GM12864 (cell line): Measurements from ENCODE around the gene IL7R.
"Not testable (repeated sequence)": the region's sequence is repeated elsewhere in the genome, so short reads cannot be mapped to it uniquely, and the experiment has no call there.

Experiments
- DNase-seq: peaks from one replicate; pipeline ENCODE4 v3.0.0-alpha.2; 2011; ENCODE audit warnings: low read depth
- H3K4me3 ChIP-seq: 2 replicates; pipeline ENCODE4 v1.5.1; 2011; ENCODE audit warnings: mild to moderate bottlenecking, low read depth, low read length, control low read depth
- TF ChIP-seq, protein P1 (sequence below): IDR thresholded peaks from 2 replicates; pipeline ENCODE4 v1.5.1; 2011; ENCODE audit warnings: low read depth, mild to moderate bottlenecking, moderate library complexity, low read length, control low read depth, inconsistent platforms; ENCODE audit errors: missing control alignments

IL7R gene

GRCh38 chr5:35838370-35839042 is 18.2 kb upstream of the IL7R start:
- TF ChIP-seq, protein P1, sequence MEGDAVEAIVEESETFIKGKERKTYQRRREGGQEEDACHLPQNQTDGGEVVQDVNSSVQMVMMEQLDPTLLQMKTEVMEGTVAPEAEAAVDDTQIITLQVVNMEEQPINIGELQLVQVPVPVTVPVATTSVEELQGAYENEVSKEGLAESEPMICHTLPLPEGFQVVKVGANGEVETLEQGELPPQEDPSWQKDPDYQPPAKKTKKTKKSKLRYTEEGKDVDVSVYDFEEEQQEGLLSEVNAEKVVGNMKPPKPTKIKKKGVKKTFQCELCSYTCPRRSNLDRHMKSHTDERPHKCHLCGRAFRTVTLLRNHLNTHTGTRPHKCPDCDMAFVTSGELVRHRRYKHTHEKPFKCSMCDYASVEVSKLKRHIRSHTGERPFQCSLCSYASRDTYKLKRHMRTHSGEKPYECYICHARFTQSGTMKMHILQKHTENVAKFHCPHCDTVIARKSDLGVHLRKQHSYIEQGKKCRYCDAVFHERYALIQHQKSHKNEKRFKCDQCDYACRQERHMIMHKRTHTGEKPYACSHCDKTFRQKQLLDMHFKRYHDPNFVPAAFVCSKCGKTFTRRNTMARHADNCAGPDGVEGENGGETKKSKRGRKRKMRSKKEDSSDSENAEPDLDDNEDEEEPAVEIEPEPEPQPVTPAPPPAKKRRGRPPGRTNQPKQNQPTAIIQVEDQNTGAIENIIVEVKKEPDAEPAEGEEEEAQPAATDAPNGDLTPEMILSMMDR = no peak
- H3K4me3 ChIP-seq = no peak overlapping the region
- no peak for DNase-seq

DNA sequence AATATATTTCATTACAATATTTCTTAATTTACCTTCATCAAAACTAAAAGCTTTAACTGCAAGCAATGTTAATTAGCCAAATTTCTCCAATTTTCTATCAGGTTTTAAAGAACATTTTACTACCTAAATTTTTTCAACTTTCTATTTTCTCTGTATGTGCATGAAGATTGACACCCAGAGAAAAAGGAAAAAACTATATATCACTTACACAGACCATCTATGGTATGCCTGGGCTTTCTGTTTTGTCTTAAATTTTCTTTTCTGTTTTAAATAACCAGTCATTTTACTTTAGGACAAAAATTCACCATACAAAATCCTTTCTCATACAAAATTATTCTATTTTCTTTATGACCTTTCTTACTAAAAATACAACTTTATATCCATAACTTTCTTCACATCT is 13.8 kb upstream of the IL7R start:
- TF ChIP-seq, protein P1 = no peak
- H3K4me3 ChIP-seq = no peak overlapping the region
- no peak for DNase-seq

- not testable (repeated sequence) for H3K4me3 ChIP-seq, DNase-seq
Observed at GRCh38 chr5:35845508-35845907, 11.2 kb upstream of the IL7R start.

- no peak for DNase-seq
- TF ChIP-seq, protein P1 = no peak
- no peak overlapping the region for H3K4me3 ChIP-seq
Observed at GRCh38 chr5:35847491-35847890, 9.2 kb upstream of the IL7R start.

GRCh38 chr5:35847961-35848360 is 8.7 kb upstream of the IL7R start:
- H3K4me3 ChIP-seq = no peak overlapping the region
- TF ChIP-seq, protein P1 = no peak
- no peak for DNase-seq

GRCh38 chr5:35849860-35850259 is 6.8 kb upstream of the IL7R start:
- H3K4me3 ChIP-seq = no peak overlapping the region
- no peak for DNase-seq
- TF ChIP-seq, protein P1 = no peak

DNA sequence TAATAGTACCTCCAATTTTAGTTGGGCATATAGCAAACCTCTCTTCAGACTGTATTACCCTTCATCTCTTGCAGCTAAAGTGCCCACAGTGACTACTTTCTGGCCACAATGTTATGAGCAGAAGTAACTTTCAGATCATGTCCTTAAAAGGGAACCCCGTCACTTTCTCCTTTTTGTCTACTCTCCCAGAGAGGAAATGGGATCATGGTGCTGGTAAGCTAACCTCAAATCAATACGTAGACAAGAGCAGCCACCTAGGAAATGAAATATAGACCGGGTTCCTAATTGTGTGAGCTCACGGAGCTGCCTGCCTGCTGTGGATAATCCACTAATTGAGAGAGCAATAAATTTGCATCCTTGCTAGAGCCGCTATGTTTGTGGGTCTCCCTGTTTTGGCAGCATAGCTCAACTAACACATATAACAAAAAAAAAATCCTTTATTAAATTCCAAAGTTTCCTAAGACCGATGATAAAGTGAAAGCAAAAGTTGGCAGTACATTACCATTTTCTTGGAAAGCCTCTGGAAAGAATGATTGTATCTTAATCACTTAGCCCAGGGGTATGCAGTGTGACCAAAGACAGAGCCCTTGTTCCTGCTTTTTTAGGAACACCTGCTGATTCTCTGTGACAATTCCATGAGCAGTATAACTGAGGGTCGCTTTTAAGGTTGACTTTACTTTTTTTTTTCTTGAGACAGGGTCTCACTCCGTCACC is 5.6 kb upstream of the IL7R start:
- H3K4me3 ChIP-seq = no peak overlapping the region
- DNase-seq = no peak

More for the DNA sequence above, 5.6 kb upstream of the IL7R start:
- TF ChIP-seq, protein P1 = no peak
